ENCODE results near the gene OBSCN. TPM values are rescaled to one million over a fixed set of nuclear protein-coding genes. Genes with fewer than 3 reads are reported as not detected.
"Not testable (repeated sequence)": the region's sequence is repeated elsewhere in the genome, so short reads cannot be mapped to it uniquely, and the experiment has no call there.

OBSCN gene
- total RNA-seq, 6 experiments from 2014 or later, result 0.27 to 1.8 (median 0.53) TPM

DNA sequence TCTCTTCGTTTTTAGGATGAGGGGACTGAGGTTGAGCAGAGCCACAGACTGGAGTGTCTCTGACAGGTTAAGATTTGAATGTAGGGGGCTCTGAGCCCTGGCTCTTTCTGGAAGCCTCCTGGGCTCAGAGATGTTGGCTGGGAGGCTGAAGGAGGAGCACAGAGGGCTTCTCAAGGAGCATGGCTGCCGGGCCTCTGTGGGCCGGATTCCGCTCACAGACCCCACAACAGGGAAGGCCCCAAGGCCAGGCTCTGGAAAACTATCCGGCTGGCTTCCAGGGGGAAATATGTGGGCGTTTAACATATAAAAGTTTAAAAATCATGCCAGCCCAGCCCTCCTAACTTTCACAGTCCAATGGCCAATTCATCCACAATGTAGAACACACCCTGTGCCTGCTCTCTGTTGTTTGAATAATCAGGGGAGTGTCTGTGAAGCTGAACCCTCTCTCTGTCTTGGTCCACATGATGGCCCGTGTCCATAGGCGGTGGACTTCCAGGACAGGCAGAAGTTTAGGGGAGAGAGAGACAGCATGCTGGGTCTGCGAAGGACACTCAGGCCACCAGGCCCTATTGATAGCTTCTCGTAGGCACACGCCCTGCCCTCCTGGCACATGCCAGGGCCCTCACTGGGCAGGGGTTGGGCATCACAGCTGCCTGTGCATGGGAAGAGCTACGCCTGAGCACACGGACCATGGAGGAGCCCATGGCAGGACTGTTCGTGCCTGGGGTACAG lies 10.8 kb downstream of the OBSCN start:
- TF ChIP-seq, protein P1, sequence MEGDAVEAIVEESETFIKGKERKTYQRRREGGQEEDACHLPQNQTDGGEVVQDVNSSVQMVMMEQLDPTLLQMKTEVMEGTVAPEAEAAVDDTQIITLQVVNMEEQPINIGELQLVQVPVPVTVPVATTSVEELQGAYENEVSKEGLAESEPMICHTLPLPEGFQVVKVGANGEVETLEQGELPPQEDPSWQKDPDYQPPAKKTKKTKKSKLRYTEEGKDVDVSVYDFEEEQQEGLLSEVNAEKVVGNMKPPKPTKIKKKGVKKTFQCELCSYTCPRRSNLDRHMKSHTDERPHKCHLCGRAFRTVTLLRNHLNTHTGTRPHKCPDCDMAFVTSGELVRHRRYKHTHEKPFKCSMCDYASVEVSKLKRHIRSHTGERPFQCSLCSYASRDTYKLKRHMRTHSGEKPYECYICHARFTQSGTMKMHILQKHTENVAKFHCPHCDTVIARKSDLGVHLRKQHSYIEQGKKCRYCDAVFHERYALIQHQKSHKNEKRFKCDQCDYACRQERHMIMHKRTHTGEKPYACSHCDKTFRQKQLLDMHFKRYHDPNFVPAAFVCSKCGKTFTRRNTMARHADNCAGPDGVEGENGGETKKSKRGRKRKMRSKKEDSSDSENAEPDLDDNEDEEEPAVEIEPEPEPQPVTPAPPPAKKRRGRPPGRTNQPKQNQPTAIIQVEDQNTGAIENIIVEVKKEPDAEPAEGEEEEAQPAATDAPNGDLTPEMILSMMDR (IDR thresholded peaks at IDR 0.05), result no peak
- no peaks in the 10 kb centered on the region for H3K36me3 Mint-ChIP-seq (ENCODE audit: low read depth)
- DNase-seq, result no peak
- no peaks in the 10 kb centered on the region for H3K9me3 Mint-ChIP-seq
- H3K4me3 Mint-ChIP-seq, result no peak overlapping the region
- peaks cover 5% of the 10 kb centered on the region; the same call in 1 of the 2 replicates for H3K27me3 Mint-ChIP-seq (ENCODE audit: insufficient read depth)
- no peaks in the 10 kb centered on the region for H3K4me1 Mint-ChIP-seq (ENCODE audit: low read depth)
- no peak overlapping the region for H3K27ac Mint-ChIP-seq

- Mint-ChIP-seq H3K4me1 (ENCODE audit: low read depth) (no peaks in the 10 kb centered on the region), H3K27ac (no peak overlapping the region), H3K9me3 (peaks cover 4% of the 10 kb centered on the region; the same call in 1 of the 2 replicates), H3K36me3 (ENCODE audit: low read depth) (no peaks in the 10 kb centered on the region), H3K4me3 (no peak overlapping the region), H3K27me3 (ENCODE audit: insufficient read depth) (peaks cover 8% of the 10 kb centered on the region; the same call in 1 of the 2 replicates)
- DNase-seq, result no peak
- TF ChIP-seq, protein P1 (IDR thresholded peaks at IDR 0.05), result no peak
Observed at GRCh38 chr1:228219245-228219961, 11.6 kb downstream of the OBSCN start.

DNA sequence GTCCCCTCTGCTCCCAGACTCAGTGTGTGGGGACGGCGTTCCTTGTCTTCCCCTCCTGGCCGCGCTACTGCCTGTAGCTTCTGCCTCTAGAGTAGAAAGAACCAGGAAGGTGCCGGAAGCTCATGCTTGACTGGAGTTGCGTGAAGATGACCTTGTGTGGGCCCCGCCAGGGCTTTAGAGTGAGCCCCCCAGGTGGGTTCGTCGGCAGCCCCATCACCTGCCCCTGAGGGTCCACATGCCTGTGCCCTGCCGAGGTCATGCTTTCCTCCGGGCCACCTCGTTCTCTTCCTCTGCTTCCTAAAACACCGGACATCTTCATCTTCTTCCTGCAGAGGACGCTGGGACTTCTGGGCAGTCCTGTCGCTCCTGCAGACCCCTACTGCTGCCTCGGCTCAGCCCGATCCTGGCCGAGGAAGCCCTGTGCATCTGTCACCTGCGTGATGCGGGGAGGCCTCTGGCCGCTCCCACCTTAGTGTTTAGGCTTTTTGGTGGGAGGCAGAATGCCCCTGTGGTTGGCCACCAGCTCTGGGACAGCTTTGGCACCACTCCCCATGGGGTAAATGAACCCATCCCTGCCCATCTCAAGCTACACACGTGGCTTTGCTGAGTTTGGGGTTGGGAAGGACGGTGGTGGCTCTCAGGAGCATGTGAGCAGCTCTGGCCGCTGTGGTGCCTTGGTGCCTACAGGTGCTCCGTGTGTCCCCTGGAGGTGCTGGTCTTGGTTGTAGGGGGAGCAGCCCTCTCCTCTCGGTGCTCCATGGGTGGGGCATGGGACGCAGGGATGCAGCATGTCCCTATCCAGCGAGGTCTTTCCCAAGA lies 12.3 kb downstream of the OBSCN start:
- TF ChIP-seq, protein P1 (IDR thresholded peaks at IDR 0.05), result no peak
- Mint-ChIP-seq H3K4me1 (ENCODE audit: low read depth) (no peaks in the 10 kb centered on the region), H3K9me3 (peaks cover 11% of the 10 kb centered on the region; the same call in 1 of the 2 replicates), H3K36me3 (ENCODE audit: low read depth) (peaks cover 5% of the 10 kb centered on the region; the same call in 1 of the 2 replicates), H3K27me3 (ENCODE audit: insufficient read depth) (peaks cover 8% of the 10 kb centered on the region; the same call in 1 of the 2 replicates), H3K4me3 (no peak overlapping the region), H3K27ac (no peak overlapping the region)
- no peak for DNase-seq

- H3K36me3 Mint-ChIP-seq (ENCODE audit: low read depth); H3K27ac Mint-ChIP-seq; H3K4me3 Mint-ChIP-seq; H3K4me1 Mint-ChIP-seq (ENCODE audit: low read depth); H3K27me3 Mint-ChIP-seq (ENCODE audit: insufficient read depth); DNase-seq: not testable (repeated sequence)
- H3K9me3 Mint-ChIP-seq, result peaks cover 17% of the 10 kb centered on the region; the same call in 1 of the 2 replicates
Observed at GRCh38 chr1:228221097-228221496, 13.3 kb downstream of the OBSCN start.

GRCh38 chr1:228222548-228222947 lies 14.7 kb downstream of the OBSCN start:
- Mint-ChIP-seq H3K27ac (no peak overlapping the region), H3K4me1 (ENCODE audit: low read depth) (peaks cover 5% of the 10 kb centered on the region), H3K9me3 (peaks cover 17% of the 10 kb centered on the region; the same call in 1 of the 2 replicates), H3K4me3 (no peak overlapping the region), H3K36me3 (ENCODE audit: low read depth) (peaks cover 6% of the 10 kb centered on the region; the same call in 1 of the 2 replicates), H3K27me3 (ENCODE audit: insufficient read depth) (peaks cover 8% of the 10 kb centered on the region; the same call in 1 of the 2 replicates)
- no peak for DNase-seq
- TF ChIP-seq, protein P1 (IDR thresholded peaks at IDR 0.05), result no peak
